ENCODE measurements around the gene GARNL3.

The GARNL3 gene

GRCh38 chr9:127402401-127403090 lies 138.0 kb downstream of the GARNL3 start:
- H3K4me3 ChIP-seq (replicated peaks; ENCODE audit: low read depth, low read length): no peak overlapping the region
- no peak for DNase-seq (ENCODE audit: extremely low read depth, low read depth)
- TF ChIP-seq CTCF (IDR thresholded peaks at IDR 0.05; ENCODE audit: low read depth, low read length, missing control alignments): no peak

DNA sequence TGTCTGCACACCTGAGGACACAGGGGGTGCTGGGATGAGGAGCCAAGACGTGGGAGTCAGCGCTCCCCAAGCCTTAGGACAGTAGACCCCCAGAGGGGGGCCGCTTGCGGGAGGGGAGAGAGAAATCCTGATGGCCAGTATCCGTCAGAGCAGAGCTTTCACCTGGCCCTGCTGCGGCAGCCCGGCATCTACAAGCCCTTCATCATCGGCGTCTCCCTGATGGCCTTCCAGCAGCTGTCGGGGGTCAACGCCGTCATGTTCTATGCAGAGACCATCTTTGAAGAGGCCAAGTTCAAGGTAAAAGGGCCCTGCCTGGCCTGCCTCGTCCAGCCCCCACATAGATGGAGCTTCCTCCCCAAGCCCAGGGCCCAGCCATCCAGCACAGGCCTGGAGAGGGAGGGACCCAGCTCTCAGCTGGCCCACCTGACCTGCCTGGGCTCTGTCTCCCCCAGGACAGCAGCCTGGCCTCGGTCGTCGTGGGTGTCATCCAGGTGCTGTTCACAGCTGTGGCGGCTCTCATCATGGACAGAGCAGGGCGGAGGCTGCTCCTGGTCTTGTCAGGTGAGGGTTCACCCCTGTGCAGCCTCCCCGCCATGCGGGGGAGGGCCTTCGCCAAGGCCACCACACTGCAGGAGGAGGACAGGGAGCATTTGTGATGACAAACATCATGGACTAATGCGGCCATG lies 139.1 kb downstream of the GARNL3 start:
- TF ChIP-seq CTCF (IDR thresholded peaks at IDR 0.05; ENCODE audit: low read depth, low read length, missing control alignments): no peak
- no peak overlapping the region for H3K4me3 ChIP-seq (replicated peaks; ENCODE audit: low read depth, low read length)
- DNase-seq (ENCODE audit: extremely low read depth, low read depth): no peak

- H3K4me3 ChIP-seq (replicated peaks; ENCODE audit: low read depth, low read length): no peak overlapping the region
- no peak for DNase-seq (ENCODE audit: extremely low read depth, low read depth)
- no peak for TF ChIP-seq CTCF (IDR thresholded peaks at IDR 0.05; ENCODE audit: low read depth, low read length, missing control alignments)
These were observed 140.1 kb downstream of the GARNL3 start for GRCh38 chr9:127404631-127405030.

DNA sequence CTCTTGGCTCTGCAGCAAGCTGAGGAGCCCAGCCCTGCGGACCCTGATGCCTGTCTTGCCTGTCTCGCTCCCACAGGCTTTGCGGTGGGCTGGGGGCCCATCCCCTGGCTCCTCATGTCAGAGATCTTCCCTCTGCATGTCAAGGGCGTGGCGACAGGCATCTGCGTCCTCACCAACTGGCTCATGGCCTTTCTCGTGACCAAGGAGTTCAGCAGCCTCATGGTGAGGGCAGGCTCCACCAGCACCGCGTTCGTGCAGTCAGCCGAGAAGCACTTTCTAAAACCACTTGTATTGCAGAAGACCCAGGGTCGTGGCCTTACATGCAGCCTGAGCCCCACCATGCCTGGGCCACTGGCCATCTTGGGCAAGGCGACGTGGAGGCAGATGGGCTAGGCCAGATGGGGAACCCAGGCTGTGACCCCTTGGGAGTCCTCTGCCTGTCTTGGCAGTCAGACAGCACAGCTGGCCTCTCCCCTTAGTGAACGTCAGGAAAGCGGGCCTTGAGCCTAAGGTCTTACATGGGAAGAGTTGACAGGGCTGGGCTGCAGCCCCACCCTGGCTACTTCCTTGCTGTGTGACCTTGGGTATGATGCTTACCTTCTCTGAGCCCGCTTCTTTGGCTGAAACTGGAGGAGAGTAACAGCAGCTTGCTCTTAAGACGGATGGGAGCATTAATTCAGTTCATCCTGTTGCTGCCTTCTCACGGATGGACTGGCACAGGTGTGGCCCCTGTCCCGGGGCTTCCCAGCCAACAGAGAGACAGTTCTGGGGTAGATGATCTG lies 141.0 kb downstream of the GARNL3 start:
- no peak for DNase-seq (ENCODE audit: extremely low read depth, low read depth)
- H3K4me3 ChIP-seq (replicated peaks; ENCODE audit: low read depth, low read length): no peak overlapping the region
- TF ChIP-seq CTCF (IDR thresholded peaks at IDR 0.05; ENCODE audit: low read depth, low read length, missing control alignments): no peak

DNA sequence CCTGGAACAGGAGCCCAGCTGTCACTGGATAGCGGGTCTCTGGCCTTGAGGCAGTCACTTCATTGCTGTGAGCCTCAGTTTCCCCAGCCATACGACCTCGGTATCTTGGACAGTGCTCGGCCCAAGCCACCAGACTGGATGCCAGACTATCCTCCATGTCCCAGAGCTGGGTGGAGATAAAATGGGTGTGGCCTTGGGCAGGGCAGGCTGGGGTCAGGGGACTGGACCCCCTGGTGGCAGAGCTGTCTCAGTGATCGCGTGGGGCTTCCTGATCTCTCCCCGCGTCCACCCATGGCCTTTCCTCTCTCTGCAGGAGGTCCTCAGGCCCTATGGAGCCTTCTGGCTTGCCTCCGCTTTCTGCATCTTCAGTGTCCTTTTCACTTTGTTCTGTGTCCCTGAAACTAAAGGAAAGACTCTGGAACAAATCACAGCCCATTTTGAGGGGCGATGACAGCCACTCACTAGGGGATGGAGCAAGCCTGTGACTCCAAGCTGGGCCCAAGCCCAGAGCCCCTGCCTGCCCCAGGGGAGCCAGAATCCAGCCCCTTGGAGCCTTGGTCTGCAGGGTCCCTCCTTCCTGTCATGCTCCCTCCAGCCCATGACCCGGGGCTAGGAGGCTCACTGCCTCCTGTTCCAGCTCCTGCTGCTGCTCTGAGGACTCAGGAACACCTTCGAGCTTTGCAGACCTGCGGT lies 142.4 kb downstream of the GARNL3 start:
- no peak overlapping the region for H3K4me3 ChIP-seq (replicated peaks; ENCODE audit: low read depth, low read length)
- TF ChIP-seq CTCF (IDR thresholded peaks at IDR 0.05; ENCODE audit: low read depth, low read length, missing control alignments): no peak
- no peak for DNase-seq (ENCODE audit: extremely low read depth, low read depth)

GRCh38 chr9:127407492-127407843 lies 142.9 kb downstream of the GARNL3 start:
- TF ChIP-seq CTCF (IDR thresholded peaks at IDR 0.05; ENCODE audit: low read depth, low read length, missing control alignments): no peak
- no peak overlapping the region for H3K4me3 ChIP-seq (replicated peaks; ENCODE audit: low read depth, low read length)
- no peak for DNase-seq (ENCODE audit: extremely low read depth, low read depth)
